ENCODE results near the gene TAS2R16.

GRCh38 chr7:123041101-123041500, 45.6 kb upstream of the TAS2R16 start:
- TF ChIP-seq, protein P1, sequence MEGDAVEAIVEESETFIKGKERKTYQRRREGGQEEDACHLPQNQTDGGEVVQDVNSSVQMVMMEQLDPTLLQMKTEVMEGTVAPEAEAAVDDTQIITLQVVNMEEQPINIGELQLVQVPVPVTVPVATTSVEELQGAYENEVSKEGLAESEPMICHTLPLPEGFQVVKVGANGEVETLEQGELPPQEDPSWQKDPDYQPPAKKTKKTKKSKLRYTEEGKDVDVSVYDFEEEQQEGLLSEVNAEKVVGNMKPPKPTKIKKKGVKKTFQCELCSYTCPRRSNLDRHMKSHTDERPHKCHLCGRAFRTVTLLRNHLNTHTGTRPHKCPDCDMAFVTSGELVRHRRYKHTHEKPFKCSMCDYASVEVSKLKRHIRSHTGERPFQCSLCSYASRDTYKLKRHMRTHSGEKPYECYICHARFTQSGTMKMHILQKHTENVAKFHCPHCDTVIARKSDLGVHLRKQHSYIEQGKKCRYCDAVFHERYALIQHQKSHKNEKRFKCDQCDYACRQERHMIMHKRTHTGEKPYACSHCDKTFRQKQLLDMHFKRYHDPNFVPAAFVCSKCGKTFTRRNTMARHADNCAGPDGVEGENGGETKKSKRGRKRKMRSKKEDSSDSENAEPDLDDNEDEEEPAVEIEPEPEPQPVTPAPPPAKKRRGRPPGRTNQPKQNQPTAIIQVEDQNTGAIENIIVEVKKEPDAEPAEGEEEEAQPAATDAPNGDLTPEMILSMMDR (conservative IDR thresholded peaks at IDR 0.05): no peak
- TF ChIP-seq ZFX (IDR thresholded peaks at IDR 0.05): no peak

Measured in C4-2B (cell line).